Naive B cell (primary cell): ENCODE data around the gene CNTN1. TPM values are rescaled to one million over a fixed set of nuclear protein-coding genes. Genes with fewer than 3 reads are reported as not detected.

Experiments
- ATAC-seq, 2 donors: fragments of 150-1000 bp; cut with Tn5 transposase; 2 replicates each; pipeline ENCODE4 v1.10.0; 2021; ENCODE audit warnings: low read depth in 2 of 2, mild to moderate bottlenecking in 2 of 2, moderate library complexity in 2 of 2
- DNase-seq: peaks from one replicate; pipeline ENCODE4 v3.0.0; 2022
- H3K27ac Mint-ChIP-seq, 6 donors: one replicate each; pipeline ENCODE4 v1.8.0; 2020 to 2022; ENCODE audit warnings: mild to moderate bottlenecking in 6 of 6, mixed read lengths in 6 of 6, moderate library complexity in 5 of 6, inconsistent platforms in 2 of 6
- H3K27me3 Mint-ChIP-seq, 3 donors: one replicate each; pipeline ENCODE4 v1.8.0; 2021 to 2022; ENCODE audit warnings: mixed read lengths in 3 of 3, mild to moderate bottlenecking in 1 of 3
- H3K36me3 Mint-ChIP-seq, 2 donors: one replicate each; pipeline ENCODE4 v1.8.0; 2020 to 2022; ENCODE audit warnings: mixed read lengths in 2 of 2, inconsistent platforms in 1 of 2, mild to moderate bottlenecking in 1 of 2
- H3K4me1 Mint-ChIP-seq, 3 donors: one replicate each; pipeline ENCODE4 v1.8.0; 2020 to 2022; ENCODE audit warnings: mixed read lengths in 3 of 3, inconsistent platforms in 1 of 3, mild to moderate bottlenecking in 1 of 3, moderate library complexity in 1 of 3
- H3K4me3 Mint-ChIP-seq, 8 donors: one replicate each; pipeline ENCODE4 v1.8.0; 2020 to 2022; ENCODE audit warnings: mild to moderate bottlenecking in 8 of 8, mixed read lengths in 8 of 8, moderate library complexity in 8 of 8, inconsistent platforms in 2 of 8
- H3K9me3 Mint-ChIP-seq, 7 donors: one replicate each; pipeline ENCODE4 v1.8.0; 2020 to 2022; ENCODE audit warnings: mixed read lengths in 7 of 7, mild to moderate bottlenecking in 5 of 7, inconsistent platforms in 2 of 7, moderate library complexity in 1 of 7
- polyA plus RNA-seq, 6 donors: library from polyadenylated mRNA; unstranded; fragments of 300-500 nt; fragmentation: Illumina TruSeq; gene quantifications; one replicate each; pipeline ENCODE4 v1.2.3, GENCODE V29; 2021; ENCODE audit warnings: low read depth in 6 of 6

Gene CNTN1
- polyA plus RNA-seq, 6 donors from 2014 or later, result not detected

GRCh38 chr12:40819436-40820108, 127.3 kb downstream of the CNTN1 start:
- ATAC-seq, result no peak

GRCh38 chr12:40820794-40821484, 128.7 kb downstream of the CNTN1 start:
- H3K4me1 Mint-ChIP-seq, result no peaks in the 10 kb centered on the region
- no peak for ATAC-seq
- no peak for DNase-seq
- no peaks in the 10 kb centered on the region for H3K27me3 Mint-ChIP-seq
- peaks cover 0 to 17% (median 6%) of the 10 kb centered on the region in 7 donors for H3K9me3 Mint-ChIP-seq
- H3K4me3 Mint-ChIP-seq, result no peak overlapping the region
- no peaks in the 10 kb centered on the region for H3K36me3 Mint-ChIP-seq
- no peak overlapping the region for H3K27ac Mint-ChIP-seq

More at GRCh38 chr12:40819436-40820108, 127.3 kb downstream of the CNTN1 start:
- no peak for DNase-seq
- Mint-ChIP-seq H3K9me3 (peaks cover 0 to 17% (median 7%) of the 10 kb centered on the region in 7 donors), H3K27ac (no peak overlapping the region), H3K27me3 (no peaks in the 10 kb centered on the region), H3K4me1 (no peaks in the 10 kb centered on the region), H3K4me3 (peak overlapping the region in 1 of 8 donors; percentile 41), H3K36me3 (no peaks in the 10 kb centered on the region)

- ATAC-seq (no peak), DNase-seq (no peak)
- no peaks in the 10 kb centered on the region for H3K4me1 Mint-ChIP-seq
- no peak overlapping the region for H3K4me3 Mint-ChIP-seq
- H3K27me3 Mint-ChIP-seq, result no peaks in the 10 kb centered on the region
- no peaks in the 10 kb centered on the region for H3K36me3 Mint-ChIP-seq
- H3K27ac Mint-ChIP-seq, result no peak overlapping the region
- no peaks in the 10 kb centered on the region for H3K9me3 Mint-ChIP-seq
These were observed 132.9 kb downstream of the CNTN1 start for GRCh38 chr12:40825156-40825555.

GRCh38 chr12:40827683-40828592, 135.7 kb downstream of the CNTN1 start:
- Mint-ChIP-seq H3K36me3 (no peaks in the 10 kb centered on the region), H3K27ac (no peak overlapping the region), H3K4me3 (no peak overlapping the region), H3K4me1 (no peaks in the 10 kb centered on the region), H3K9me3 (peaks cover 0 to 4% (median 0%) of the 10 kb centered on the region in 7 donors), H3K27me3 (no peaks in the 10 kb centered on the region)
- ATAC-seq (no peak), DNase-seq (no peak)

- Mint-ChIP-seq H3K27ac (no peak overlapping the region), H3K9me3 (peaks cover 0 to 4% (median 0%) of the 10 kb centered on the region in 7 donors), H3K4me3 (no peak overlapping the region), H3K36me3 (no peaks in the 10 kb centered on the region), H3K4me1 (no peaks in the 10 kb centered on the region), H3K27me3 (no peaks in the 10 kb centered on the region)
- DNase-seq (no peak), ATAC-seq (no peak)
These were observed 136.4 kb downstream of the CNTN1 start for GRCh38 chr12:40828593-40828990.

- Mint-ChIP-seq H3K27ac (no peak overlapping the region), H3K4me3 (no peak overlapping the region), H3K9me3 (peaks cover 0 to 4% (median 0%) of the 10 kb centered on the region in 7 donors), H3K27me3 (no peaks in the 10 kb centered on the region), H3K4me1 (no peaks in the 10 kb centered on the region), H3K36me3 (no peaks in the 10 kb centered on the region)
- ATAC-seq, result no peak
- DNase-seq, result no peak
These were observed 137.5 kb downstream of the CNTN1 start for GRCh38 chr12:40829738-40830144.

- ATAC-seq, result no peak
- Mint-ChIP-seq H3K4me3 (no peak overlapping the region), H3K27ac (no peak overlapping the region), H3K9me3 (peaks cover 0 to 4% (median 0%) of the 10 kb centered on the region in 7 donors), H3K27me3 (no peaks in the 10 kb centered on the region), H3K4me1 (no peaks in the 10 kb centered on the region), H3K36me3 (no peaks in the 10 kb centered on the region)
- DNase-seq, result no peak
These were observed 139.7 kb downstream of the CNTN1 start for GRCh38 chr12:40831916-40832315.

- H3K4me1 Mint-ChIP-seq, result no peaks in the 10 kb centered on the region
- H3K27ac Mint-ChIP-seq, result no peak overlapping the region
- no peaks in the 10 kb centered on the region for H3K36me3 Mint-ChIP-seq
- H3K4me3 Mint-ChIP-seq, result no peak overlapping the region
- DNase-seq, result no peak
- H3K27me3 Mint-ChIP-seq, result no peaks in the 10 kb centered on the region
- H3K9me3 Mint-ChIP-seq, result peaks cover 0 to 4% (median 0%) of the 10 kb centered on the region in 7 donors
- no peak for ATAC-seq
These were observed 140.4 kb downstream of the CNTN1 start for GRCh38 chr12:40832668-40833067.

- Mint-ChIP-seq H3K4me3 (no peak overlapping the region), H3K4me1 (no peaks in the 10 kb centered on the region), H3K9me3 (peaks cover 0 to 8% (median 0%) of the 10 kb centered on the region in 7 donors), H3K27me3 (no peaks in the 10 kb centered on the region), H3K36me3 (no peaks in the 10 kb centered on the region), H3K27ac (no peak overlapping the region)
- ATAC-seq, result no peak
- DNase-seq, result no peak
These were observed 141.6 kb downstream of the CNTN1 start for GRCh38 chr12:40833818-40834217.

GRCh38 chr12:40834321-40834720, 142.1 kb downstream of the CNTN1 start:
- peaks cover 0 to 8% (median 0%) of the 10 kb centered on the region in 7 donors for H3K9me3 Mint-ChIP-seq
- H3K27ac Mint-ChIP-seq, result no peak overlapping the region
- ATAC-seq, result no peak
- no peaks in the 10 kb centered on the region for H3K36me3 Mint-ChIP-seq
- no peak for DNase-seq
- no peaks in the 10 kb centered on the region for H3K4me1 Mint-ChIP-seq
- no peak overlapping the region for H3K4me3 Mint-ChIP-seq
- H3K27me3 Mint-ChIP-seq, result no peaks in the 10 kb centered on the region

GRCh38 chr12:40837891-40838429, 145.7 kb downstream of the CNTN1 start:
- no peak overlapping the region for H3K27ac Mint-ChIP-seq
- H3K4me1 Mint-ChIP-seq, result no peaks in the 10 kb centered on the region
- ATAC-seq, result no peak
- H3K4me3 Mint-ChIP-seq, result no peak overlapping the region
- H3K36me3 Mint-ChIP-seq, result no peaks in the 10 kb centered on the region
- H3K9me3 Mint-ChIP-seq, result peaks cover 0 to 5% (median 3%) of the 10 kb centered on the region in 7 donors
- H3K27me3 Mint-ChIP-seq, result no peaks in the 10 kb centered on the region
- no peak for DNase-seq

- Mint-ChIP-seq H3K9me3 (peaks cover 0 to 4% (median 1%) of the 10 kb centered on the region in 7 donors), H3K4me3 (no peak overlapping the region), H3K27ac (no peak overlapping the region), H3K36me3 (no peaks in the 10 kb centered on the region), H3K4me1 (no peaks in the 10 kb centered on the region), H3K27me3 (no peaks in the 10 kb centered on the region)
- ATAC-seq (no peak), DNase-seq (no peak)
These were observed 151.3 kb downstream of the CNTN1 start for GRCh38 chr12:40843495-40843894.

- H3K9me3 Mint-ChIP-seq, result peaks cover 0 to 4% (median 0%) of the 10 kb centered on the region in 7 donors
- no peaks in the 10 kb centered on the region for H3K4me1 Mint-ChIP-seq
- H3K36me3 Mint-ChIP-seq, result no peaks in the 10 kb centered on the region
- no peaks in the 10 kb centered on the region for H3K27me3 Mint-ChIP-seq
- no peak overlapping the region for H3K27ac Mint-ChIP-seq
- H3K4me3 Mint-ChIP-seq, result no peak overlapping the region
- ATAC-seq, result no peak
- no peak for DNase-seq
These were observed 161.0 kb downstream of the CNTN1 start for GRCh38 chr12:40853221-40853620.
